ENCODE results near the gene SCGB1D2.

The SCGB1D2 gene

GRCh38 chr11:62280452-62280851 lies 38.4 kb downstream of the SCGB1D2 start:
- no peak for DNase-seq (ENCODE audit: extremely low read depth, low read depth)
- TF ChIP-seq CTCF (IDR thresholded peaks at IDR 0.05; ENCODE audit: low read depth, low read length): no peak
